NCI-H2107 (cell line): ENCODE measurements around the gene CLDND1.
"Not testable (repeated sequence)": the region's sequence is repeated elsewhere in the genome, so short reads cannot be mapped to it uniquely, and the experiment has no call there.

ENCODE experiments used
- DNase-seq: peaks from one replicate; lab custom pipeline; 2025; lab: John Stamatoyannopoulos, UW

The CLDND1 gene

GRCh38 chr3:98522544-98523281 is at the start of gene CLDND1:
Gene CLDND1 (minus strand): TSS chr3:98522902. CDS start chr3:98521424, 1,478 bp downstream.
- peak; percentile 87 for DNase-seq

GRCh38 chr3:98568402-98568801 is 45.7 kb upstream of the CLDND1 start:
- DNase-seq = no peak

GRCh38 chr3:98567666-98568270 is 45.1 kb upstream of the CLDND1 start:
- DNase-seq = no peak

- no peak for DNase-seq
These were observed 43.1 kb upstream of the CLDND1 start for GRCh38 chr3:98565843-98566242.

GRCh38 chr3:98565237-98565643 is 42.5 kb upstream of the CLDND1 start:
- no peak for DNase-seq

- no peak for DNase-seq
These were observed 41.7 kb upstream of the CLDND1 start for GRCh38 chr3:98564282-98565005.

- DNase-seq = no peak
These were observed 41.1 kb upstream of the CLDND1 start for GRCh38 chr3:98563661-98564281.

GRCh38 chr3:98561727-98562521 is 39.2 kb upstream of the CLDND1 start:
- no peak for DNase-seq

GRCh38 chr3:98560911-98561310 is 38.2 kb upstream of the CLDND1 start:
- no peak for DNase-seq

- not testable (repeated sequence) for DNase-seq
These were observed 37.1 kb upstream of the CLDND1 start for GRCh38 chr3:98559769-98560168.

GRCh38 chr3:98558100-98558827 is 35.6 kb upstream of the CLDND1 start:
- DNase-seq = no peak

GRCh38 chr3:98557324-98558010 is 34.8 kb upstream of the CLDND1 start:
- DNase-seq = no peak

- no peak for DNase-seq
These were observed 33.7 kb upstream of the CLDND1 start for GRCh38 chr3:98556164-98557130.

GRCh38 chr3:98555025-98555379 is 32.3 kb upstream of the CLDND1 start:
- no peak for DNase-seq

GRCh38 chr3:98554580-98554979 is 31.9 kb upstream of the CLDND1 start:
- no peak for DNase-seq

GRCh38 chr3:98553753-98554152 is 31.1 kb upstream of the CLDND1 start:
- no peak for DNase-seq

GRCh38 chr3:98553021-98553563 is 30.4 kb upstream of the CLDND1 start:
- DNase-seq = no peak

- DNase-seq = no peak
These were observed 29.7 kb upstream of the CLDND1 start for GRCh38 chr3:98552232-98553020.
